ENCODE data around the gene L3MBTL4. TPM values are rescaled to one million over a fixed set of nuclear protein-coding genes. Genes with fewer than 3 reads are reported as not detected.

Gene L3MBTL4
- total and polyA plus RNA-seq, 4 donors, result 2.3 to 15.0 (median 5.0) TPM

- no peak overlapping the region for H3K4me3 ChIP-seq (ENCODE audit: low read depth in 1 of 3, low read length in 3 of 3)
- no peak for DNase-seq (ENCODE audit: low spot score)
- H3K27ac ChIP-seq (ENCODE audit: low read depth in 1 of 2, low read length in 2 of 2), result no peak overlapping the region
- no peak for TF ChIP-seq RAD21 (IDR thresholded peaks at IDR 0.05)
- TF ChIP-seq REST (IDR thresholded peaks at IDR 0.05), result no peak
- no peak for TF ChIP-seq TAF1 (conservative IDR thresholded peaks at IDR 0.05)
- 96% methylated on average over 7 of the region's 7 CpGs for whole genome bisulfite sequencing
- H3K4me1 ChIP-seq (ENCODE audit: control insufficient read depth in 4 of 4, insufficient read depth in 4 of 4, low read length in 3 of 4), result no peaks in the 10 kb centered on the region
- no peak overlapping the region for H3K9ac ChIP-seq (ENCODE audit: low read depth in 1 of 2, low read length in 2 of 2)
- H3K36me3 ChIP-seq (ENCODE audit: control insufficient read depth in 4 of 4, insufficient read depth in 3 of 4, low read depth in 1 of 4, low read length in 3 of 4), result no peaks in the 10 kb centered on the region
- H3K9me3 ChIP-seq (ENCODE audit: control insufficient read depth in 4 of 4, low read length in 3 of 4), result no peaks in the 10 kb centered on the region
- peaks cover 0 to 2% (median 0%) of the 10 kb centered on the region in 4 donors for H3K27me3 ChIP-seq (ENCODE audit: control insufficient read depth in 4 of 4, insufficient read depth in 4 of 4, low read length in 3 of 4)
These were observed 477.6 kb downstream of the L3MBTL4 start for GRCh38 chr18:5937121-5937520.

- peaks cover 0 to 4% (median 0%) of the 10 kb centered on the region in 4 donors for H3K27me3 ChIP-seq (ENCODE audit: control insufficient read depth in 4 of 4, insufficient read depth in 4 of 4, low read length in 3 of 4)
- no peak overlapping the region for H3K9ac ChIP-seq (ENCODE audit: low read depth in 1 of 2, low read length in 2 of 2)
- H3K27ac ChIP-seq (ENCODE audit: low read depth in 1 of 2, low read length in 2 of 2), result no peak overlapping the region
- TF ChIP-seq CTCF (IDR thresholded peaks at IDR 0.05; ENCODE audit: low read depth, low read length, missing input control), result no peak
- no peak for TF ChIP-seq FOXA1 (IDR thresholded peaks at IDR 0.05)
- TF ChIP-seq FOXA2 (IDR thresholded peaks at IDR 0.05), result no peak
- TF ChIP-seq JUND (IDR thresholded peaks at IDR 0.05), result no peak
- TF ChIP-seq HNF4G (IDR thresholded peaks at IDR 0.05), result no peak
- no peak for TF ChIP-seq NR2F2 (IDR thresholded peaks at IDR 0.05)
- TF ChIP-seq ZBTB33 (IDR thresholded peaks at IDR 0.05), result no peak
- no peak for TF ChIP-seq MAX (IDR thresholded peaks at IDR 0.05)
- TF ChIP-seq YY1 (IDR thresholded peaks at IDR 0.05), result no peak
- TF ChIP-seq SP1 (IDR thresholded peaks at IDR 0.05), result no peak
- H3K36me3 ChIP-seq (ENCODE audit: control insufficient read depth in 4 of 4, insufficient read depth in 3 of 4, low read depth in 1 of 4, low read length in 3 of 4), result no peaks in the 10 kb centered on the region
- H3K4me1 ChIP-seq (ENCODE audit: control insufficient read depth in 4 of 4, insufficient read depth in 4 of 4, low read length in 3 of 4), result no peaks in the 10 kb centered on the region
- no peak for DNase-seq (ENCODE audit: low spot score)
- H3K4me3 ChIP-seq (ENCODE audit: low read depth in 1 of 3, low read length in 3 of 3), result no peak overlapping the region
- peaks cover 0 to 4% (median under 1%) of the 10 kb centered on the region in 4 donors for H3K9me3 ChIP-seq (ENCODE audit: control insufficient read depth in 4 of 4, low read length in 3 of 4)
- 70% methylated on average over 2 of the region's 2 CpGs for WGBS
These were observed 483.9 kb downstream of the L3MBTL4 start for GRCh38 chr18:5930789-5931188.

Measured in liver (tissue), 9 donors.